Skeletal muscle tissue (tissue), 4 donors: ENCODE measurements around the gene KITLG. TPM values are rescaled to one million over a fixed set of nuclear protein-coding genes. Genes with fewer than 3 reads are reported as not detected.
"Not testable (repeated sequence)": the region's sequence is repeated elsewhere in the genome, so short reads cannot be mapped to it uniquely, and the experiment has no call there.

ENCODE experiments used
- H3K27ac ChIP-seq: one replicate; pipeline ENCODE4 v1.7.0; 2013; ENCODE audit warnings: mild to moderate bottlenecking, low read depth, low read length, inconsistent platforms
- H3K27me3 ChIP-seq, 3 donors: one replicate each; pipeline ENCODE4 v1.7.0; 2013; ENCODE audit warnings: low read length in 3 of 3; ENCODE audit not compliant: control insufficient read depth in 3 of 3, insufficient read depth in 3 of 3
- H3K36me3 ChIP-seq, 3 donors: one replicate each; pipeline ENCODE4 v1.7.0; 2013; ENCODE audit warnings: low read length in 3 of 3; ENCODE audit not compliant: control insufficient read depth in 3 of 3, insufficient read depth in 3 of 3
- H3K4me1 ChIP-seq, 3 donors: one replicate each; pipeline ENCODE4 v1.7.0; 2013; ENCODE audit warnings: low read length in 3 of 3, mild to moderate bottlenecking in 3 of 3; ENCODE audit not compliant: control insufficient read depth in 3 of 3, insufficient read depth in 3 of 3
- H3K4me3 ChIP-seq, 3 donors: one replicate each; pipeline ENCODE4 v1.7.0; 2013; ENCODE audit warnings: low read length in 3 of 3
- H3K9ac ChIP-seq, 3 donors: one replicate each; pipeline ENCODE4 v1.7.0; 2013; ENCODE audit warnings: low read length in 3 of 3, mild to moderate bottlenecking in 3 of 3, moderate library complexity in 2 of 3, low read depth in 1 of 3
- H3K9me3 ChIP-seq, 3 donors: one replicate each; pipeline ENCODE4 v1.7.0; 2013; ENCODE audit warnings: low read length in 3 of 3; ENCODE audit not compliant: control insufficient read depth in 3 of 3
- total RNA-seq: library from RNA; depleted of rRNA; stranded (reverse); fragments of >200 nt; gene quantifications from one replicate; pipeline ENCODE4 v1.2.3, GENCODE V29; 2014
- donor health status: Osteomylitis.

KITLG gene
- 14.6 TPM for total RNA-seq

GRCh38 chr12:88580051-88580871 is at the start of gene KITLG:
TSS of gene KITLG (minus strand) at chr12:88580471. CDS start at chr12:88580278, 193 bp downstream.
- Histone ChIP-seq H3K9ac (peak within 1 kb of the TSS; percentile 73 to 81 (median 75)), H3K27ac (peak within 1 kb of the TSS; percentile 0), H3K4me1 (peaks cover 7 to 18% (median 11%) of the 10 kb centered on the region in 3 donors), H3K9me3 (no peaks in the 10 kb centered on the region), H3K36me3 (no peaks in the 10 kb centered on the region), H3K4me3 (peak within 1 kb of the TSS; percentile 71 to 86 (median 80)), H3K27me3 (no peaks in the 10 kb centered on the region)

- no peaks in the 10 kb centered on the region for H3K27me3 ChIP-seq
- no peak overlapping the region for H3K4me3 ChIP-seq
- H3K4me1 ChIP-seq, result no peaks in the 10 kb centered on the region
- no peak overlapping the region for H3K27ac ChIP-seq
- H3K9me3 ChIP-seq, result no peaks in the 10 kb centered on the region
- H3K36me3 ChIP-seq, result no peaks in the 10 kb centered on the region
- no peak overlapping the region for H3K9ac ChIP-seq
Observed at GRCh38 chr12:88628856-88629509, 48.7 kb upstream of the KITLG start.

- not testable (repeated sequence) for H3K27ac ChIP-seq, H3K27me3 ChIP-seq
Observed at GRCh38 chr12:88628035-88628434, 47.8 kb upstream of the KITLG start.

GRCh38 chr12:88627501-88627900 is 47.2 kb upstream of the KITLG start:
- Histone ChIP-seq H3K36me3 (no peaks in the 10 kb centered on the region), H3K9ac (no peak overlapping the region), H3K4me1 (no peaks in the 10 kb centered on the region), H3K27me3 (no peaks in the 10 kb centered on the region), H3K27ac (no peak overlapping the region), H3K9me3 (no peaks in the 10 kb centered on the region), H3K4me3 (no peak overlapping the region)

More at GRCh38 chr12:88628035-88628434, 47.8 kb upstream of the KITLG start:
- not testable (repeated sequence) for H3K4me1 ChIP-seq, H3K9ac ChIP-seq, H3K36me3 ChIP-seq, H3K4me3 ChIP-seq, H3K9me3 ChIP-seq

GRCh38 chr12:88625356-88625755 is 45.1 kb upstream of the KITLG start:
- H3K9ac ChIP-seq, result no peak overlapping the region
- no peak overlapping the region for H3K4me3 ChIP-seq
- no peaks in the 10 kb centered on the region for H3K9me3 ChIP-seq
- H3K4me1 ChIP-seq, result no peaks in the 10 kb centered on the region
- H3K27me3 ChIP-seq, result no peaks in the 10 kb centered on the region
- H3K36me3 ChIP-seq, result no peaks in the 10 kb centered on the region
- no peak overlapping the region for H3K27ac ChIP-seq

- Histone ChIP-seq H3K4me3 (no peak overlapping the region), H3K9ac (no peak overlapping the region), H3K27ac (no peak overlapping the region), H3K4me1 (no peaks in the 10 kb centered on the region), H3K9me3 (no peaks in the 10 kb centered on the region), H3K27me3 (no peaks in the 10 kb centered on the region), H3K36me3 (no peaks in the 10 kb centered on the region)
Observed at GRCh38 chr12:88624911-88625310, 44.6 kb upstream of the KITLG start.

GRCh38 chr12:88623777-88624548 is 43.7 kb upstream of the KITLG start:
- Histone ChIP-seq H3K4me3 (no peak overlapping the region), H3K27ac (no peak overlapping the region), H3K9me3 (no peaks in the 10 kb centered on the region), H3K27me3 (no peaks in the 10 kb centered on the region), H3K9ac (no peak overlapping the region), H3K4me1 (no peaks in the 10 kb centered on the region), H3K36me3 (no peaks in the 10 kb centered on the region)

GRCh38 chr12:88617352-88617751 is 37.1 kb upstream of the KITLG start:
- Histone ChIP-seq H3K27me3 (no peaks in the 10 kb centered on the region), H3K4me3 (no peak overlapping the region), H3K4me1 (no peaks in the 10 kb centered on the region), H3K27ac (no peak overlapping the region), H3K9me3 (no peaks in the 10 kb centered on the region), H3K36me3 (no peaks in the 10 kb centered on the region), H3K9ac (no peak overlapping the region)

GRCh38 chr12:88615490-88615889 is 35.2 kb upstream of the KITLG start:
- Histone ChIP-seq H3K27me3 (no peaks in the 10 kb centered on the region), H3K9me3 (no peaks in the 10 kb centered on the region), H3K4me1 (no peaks in the 10 kb centered on the region), H3K9ac (no peak overlapping the region), H3K27ac (no peak overlapping the region), H3K4me3 (no peak overlapping the region), H3K36me3 (no peaks in the 10 kb centered on the region)

- Histone ChIP-seq H3K4me3 (no peak overlapping the region), H3K9me3 (peaks cover 0 to under 1% (median 0%) of the 10 kb centered on the region in 3 donors), H3K36me3 (no peaks in the 10 kb centered on the region), H3K4me1 (no peaks in the 10 kb centered on the region), H3K27me3 (no peaks in the 10 kb centered on the region), H3K27ac (no peak overlapping the region), H3K9ac (no peak overlapping the region)
Observed at GRCh38 chr12:88604646-88605045, 24.4 kb upstream of the KITLG start.
